Hepatocyte (in vitro differentiated cells): ENCODE measurements around the gene IRAK1. TPM values are rescaled to one million over a fixed set of nuclear protein-coding genes. Genes with fewer than 3 reads are reported as not detected.
A peak's percentile ranks its signal among the peaks of the same experiment; 100 is the strongest.

Source experiments
- DNase-seq: peaks from one replicate; pipeline ENCODE4 v3.0.0-alpha.2; 2016; ENCODE audit warnings: low spot score
- H2AFZ ChIP-seq: fragments of 200-600 bp; sonication (generic); 2 replicates; pipeline ENCODE4 v1.6.0; 2016; ENCODE audit warnings: antibody characterized with exemption, mild to moderate bottlenecking
- H3K27ac ChIP-seq: fragments of 200-600 bp; sonication (generic); 2 replicates; pipeline ENCODE4 v1.5.1; 2016; ENCODE audit warnings: mild to moderate bottlenecking
- H3K27me3 ChIP-seq: fragments of 200-600 bp; sonication (generic); 2 replicates; pipeline ENCODE4 v1.6.1; 2016
- H3K36me3 ChIP-seq: fragments of 200-600 bp; sonication (generic); replicated peaks from 2 replicates; pipeline ENCODE4 v1.5.1; 2016; ENCODE audit warnings: low read depth; ENCODE audit not compliant: insufficient read depth
- H3K4me1 ChIP-seq: fragments of 200-600 bp; sonication (generic); 2 replicates; pipeline ENCODE4 v1.5.1; 2016; ENCODE audit warnings: mild to moderate bottlenecking, moderate library complexity; ENCODE audit not compliant: insufficient read depth
- H3K4me2 ChIP-seq: fragments of 200-600 bp; sonication (generic); 2 replicates; pipeline ENCODE4 v1.6.0; 2016
- H3K4me3 ChIP-seq: fragments of 200-600 bp; sonication (generic); 2 replicates; pipeline ENCODE4 v1.5.1; 2016; ENCODE audit warnings: mild to moderate bottlenecking
- H3K79me2 ChIP-seq: fragments of 200-600 bp; sonication (generic); 2 replicates; pipeline ENCODE4 v1.6.0; 2017; ENCODE audit warnings: mild to moderate bottlenecking
- H3K9me2 ChIP-seq: fragments of 200-600 bp; sonication (generic); replicated peaks from 2 replicates; pipeline ENCODE4 v1.6.0; 2017; ENCODE audit warnings: mild to moderate bottlenecking; ENCODE audit not compliant: insufficient read depth
- H3K9me3 ChIP-seq: fragments of 200-600 bp; sonication (generic); 2 replicates; pipeline ENCODE4 v1.5.1; 2016; ENCODE audit warnings: low read depth, mild to moderate bottlenecking
- H4K20me1 ChIP-seq: fragments of 200-600 bp; sonication (generic); 2 replicates; pipeline ENCODE4 v1.6.0; 2016; ENCODE audit warnings: mild to moderate bottlenecking; ENCODE audit not compliant: insufficient read depth, poor library complexity, severe bottlenecking
- CTCF ChIP-seq: fragments of 200-600 bp; sonication (generic); IDR thresholded peaks from 2 replicates; pipeline ENCODE4 v1.5.1; 2016; ENCODE audit warnings: antibody characterized with exemption, mild to moderate bottlenecking; ENCODE audit not compliant: poor library complexity
- EZH2 ChIP-seq: fragments of 200-600 bp; sonication (generic); IDR thresholded peaks from 2 replicates; pipeline ENCODE4 v1.6.1; 2016; ENCODE audit warnings: antibody characterized with exemption, mild to moderate bottlenecking, borderline replicate concordance
- EZH2phosphoT487 ChIP-seq: fragments of 200-600 bp; sonication (generic); IDR thresholded peaks from one replicate; pipeline ENCODE4 v1.6.1; 2018; ENCODE audit warnings: antibody characterized with exemption, mild to moderate bottlenecking, low read depth, moderate library complexity; ENCODE audit not compliant: unreplicated experiment, severe bottlenecking
- WGBS: methylation state at CpG from one replicate; pipeline ENCODE4 v1.1.6; 2016; ENCODE audit warnings: low lambda C conversion rate; ENCODE audit errors: missing lambda C conversion rate; 5-methylcytosine and 5-hydroxymethylcytosine counted together
- polyA plus RNA-seq: library from polyadenylated mRNA; unstranded; fragments of >200 nt; fragmentation: Nextera tagmentation; extraction: Ambion mirVana; gene quantifications from 2 replicates; pipeline ENCODE4 v1.2.1, GENCODE V29; 2016
- total RNA-seq: library from RNA; depleted of rRNA; stranded (reverse); fragments of >200 nt; gene quantifications from 2 replicates; pipeline ENCODE4 v1.2.3, GENCODE V29; 2014

The IRAK1 gene
- total and polyA plus RNA-seq, 2 experiments from 2014 or later = 44.1 to 99.4 TPM

DNA sequence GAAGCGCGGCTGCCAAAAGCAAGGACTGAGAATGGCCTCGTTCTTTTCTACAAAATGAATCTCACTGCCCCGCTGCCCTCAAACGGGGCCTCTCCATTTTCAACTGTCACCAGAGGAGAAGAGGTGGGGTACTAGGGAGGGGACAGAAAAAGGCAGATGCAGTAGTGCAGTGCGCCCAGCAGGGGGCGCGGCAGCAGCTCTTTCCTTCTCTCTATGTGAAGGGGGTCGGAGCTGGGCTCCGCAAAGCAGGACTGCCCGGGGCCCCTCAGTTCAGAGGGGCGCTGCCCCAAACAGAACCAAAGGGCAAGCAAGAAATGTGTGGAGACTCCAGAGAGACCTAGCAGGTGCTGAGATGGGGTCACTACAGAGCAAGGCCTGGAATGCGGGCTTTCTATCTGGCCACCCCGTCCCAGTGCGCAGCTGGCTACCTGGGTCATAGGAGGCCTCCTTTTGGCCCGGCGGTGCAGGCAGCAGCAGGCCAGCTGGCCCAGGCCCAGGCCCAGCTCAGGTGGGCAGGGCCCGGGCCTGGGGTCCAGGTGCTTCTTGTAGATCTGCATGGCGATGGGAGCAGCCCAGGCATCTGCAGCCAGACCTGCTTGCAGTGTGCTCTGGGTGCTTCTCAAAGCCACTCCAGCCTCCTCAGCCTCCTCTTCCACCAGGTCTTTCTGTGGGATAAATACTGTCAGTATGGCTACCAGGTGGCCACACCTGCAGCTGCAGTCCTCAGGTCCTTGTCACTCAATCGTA, 5.9 kb downstream of the IRAK1 start:
- Histone ChIP-seq H3K4me3 (no peak overlapping the region), H2AFZ (no peak overlapping the region), H3K79me2 (no peaks in the 10 kb centered on the region), H3K36me3 (no peaks in the 10 kb centered on the region), H3K9me3 (no peaks in the 10 kb centered on the region), H3K9me2 (no peaks in the 10 kb centered on the region), H3K27me3 (no peaks in the 10 kb centered on the region), H3K4me2 (no peak overlapping the region), H3K27ac (no peak overlapping the region), H3K4me1 (no peaks in the 10 kb centered on the region), H4K20me1 (no peaks in the 10 kb centered on the region)
- WGBS = 83% methylated on average over 20 of the region's 20 CpGs
- peak; percentile 56 for DNase-seq
- TF ChIP-seq CTCF = peak; percentile 58
- TF ChIP-seq EZH2 = no peak
- TF ChIP-seq EZH2phosphoT487 = no peak

DNA sequence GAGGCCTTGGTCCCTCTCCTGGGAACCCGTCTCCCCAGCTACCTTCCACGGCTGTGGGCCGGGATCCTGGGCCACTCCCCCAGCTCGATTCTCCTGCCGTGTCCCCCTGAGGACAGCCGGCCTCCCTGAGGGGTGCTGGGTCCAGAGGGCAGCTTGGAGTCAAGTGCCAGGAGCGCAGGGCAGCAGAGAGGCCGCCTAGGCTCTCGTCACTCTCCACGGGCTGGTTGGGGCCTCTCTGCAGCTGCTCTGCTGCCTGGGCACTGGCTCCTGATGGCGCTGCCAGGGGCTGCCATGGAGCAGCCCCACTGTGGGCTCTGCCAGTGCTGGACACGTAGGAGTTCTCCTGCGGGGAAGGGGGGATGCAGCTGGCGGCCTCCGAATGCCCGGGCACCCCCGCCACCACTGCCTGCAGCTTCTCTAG, 6.7 kb downstream of the IRAK1 start:
- Histone ChIP-seq H3K36me3 (no peaks in the 10 kb centered on the region), H2AFZ (no peak overlapping the region), H3K4me3 (no peak overlapping the region), H3K9me2 (no peaks in the 10 kb centered on the region), H3K4me2 (no peak overlapping the region), H3K79me2 (no peaks in the 10 kb centered on the region), H4K20me1 (no peaks in the 10 kb centered on the region), H3K27ac (no peak overlapping the region), H3K9me3 (no peaks in the 10 kb centered on the region), H3K27me3 (no peaks in the 10 kb centered on the region), H3K4me1 (no peaks in the 10 kb centered on the region)
- TF ChIP-seq EZH2phosphoT487 = no peak
- 85% methylated on average over 15 of the region's 17 CpGs for WGBS
- no peak for DNase-seq

DNA sequence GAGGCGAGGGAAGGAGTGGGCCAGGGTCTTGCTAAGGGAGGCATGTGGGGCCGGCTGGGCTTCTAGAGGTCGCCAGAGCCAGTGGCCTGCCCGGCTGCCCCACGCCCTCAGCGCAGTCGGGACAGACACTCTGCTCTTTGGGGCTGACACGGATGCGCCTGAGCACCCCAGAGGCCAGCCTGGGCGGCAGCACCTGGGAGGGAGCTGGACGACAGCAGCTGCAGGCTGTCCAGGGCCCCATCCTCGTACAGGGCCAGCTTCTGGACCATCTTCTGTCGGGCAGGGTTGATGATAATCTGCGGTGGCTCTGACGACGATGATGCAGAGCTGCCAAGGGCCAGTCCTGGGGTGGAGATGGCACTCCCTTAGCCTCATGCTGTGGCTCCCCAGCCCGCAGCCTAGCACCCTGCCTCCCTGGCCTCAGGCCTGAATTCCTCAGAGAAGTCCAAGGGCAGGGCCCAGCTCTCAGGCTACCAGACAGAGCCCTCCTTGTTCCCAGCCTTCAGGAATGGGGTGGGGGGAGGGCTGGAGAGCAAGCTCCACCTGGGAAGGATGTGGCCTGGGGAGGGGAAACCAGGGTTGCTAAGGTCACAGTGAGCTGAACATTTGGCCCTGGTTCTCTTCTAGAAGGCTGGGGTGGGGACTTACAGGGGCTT, 7.2 kb downstream of the IRAK1 start:
- no peak overlapping the region for H3K4me2 ChIP-seq
- no peaks in the 10 kb centered on the region for H4K20me1 ChIP-seq
- no peak overlapping the region for H2AFZ ChIP-seq
- no peak overlapping the region for H3K4me3 ChIP-seq
- no peaks in the 10 kb centered on the region for H3K36me3 ChIP-seq
- H3K4me1 ChIP-seq = no peaks in the 10 kb centered on the region
- DNase-seq = no peak
- H3K27ac ChIP-seq = no peak overlapping the region
- no peak for TF ChIP-seq EZH2phosphoT487
- TF ChIP-seq CTCF = no peak
- no peaks in the 10 kb centered on the region for H3K9me3 ChIP-seq
- 83% methylated on average over 17 of the region's 17 CpGs for WGBS
- no peaks in the 10 kb centered on the region for H3K79me2 ChIP-seq
- no peaks in the 10 kb centered on the region for H3K27me3 ChIP-seq
- no peaks in the 10 kb centered on the region for H3K9me2 ChIP-seq
